GM08714 (cell line): ENCODE results near the gene HES2.
"Not testable (repeated sequence)": the region's sequence is repeated elsewhere in the genome, so short reads cannot be mapped to it uniquely, and the experiment has no call there.

Experiments
- H3K4me3 ChIP-seq: fragments of 200-500 bp; sonication (Bioruptor generic); 2 replicates; pipeline ENCODE4 v1.5.1; 2014; ENCODE audit warnings: mild to moderate bottlenecking, low read length, inconsistent platforms
- ZNF274 ChIP-seq: IDR thresholded peaks from 2 replicates; pipeline ENCODE4 v1.6.1; 2012; ENCODE audit warnings: mild to moderate bottlenecking, low read depth, low read length

Gene HES2

DNA sequence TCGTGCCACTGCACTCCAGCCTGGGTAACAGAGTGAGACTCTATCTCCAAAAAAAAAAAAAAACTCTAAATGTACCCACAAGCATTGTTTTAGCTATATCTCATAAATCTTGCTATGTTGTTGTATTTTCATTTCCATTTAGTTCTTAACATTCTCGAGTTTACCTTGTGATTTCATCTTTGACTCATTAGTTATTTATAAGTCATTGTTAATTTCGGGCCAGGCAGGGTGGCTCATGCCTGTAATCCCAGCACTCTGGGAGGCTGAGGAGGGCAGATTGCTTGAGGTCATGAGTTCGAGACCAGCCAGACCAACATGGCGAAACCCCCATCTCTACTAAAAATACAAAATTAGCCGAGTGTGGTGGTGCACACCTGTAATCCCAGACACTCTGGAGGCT lies 11.7 kb downstream of the HES2 start:
- TF ChIP-seq ZNF274 = no peak
- H3K4me3 ChIP-seq = no peak overlapping the region

DNA sequence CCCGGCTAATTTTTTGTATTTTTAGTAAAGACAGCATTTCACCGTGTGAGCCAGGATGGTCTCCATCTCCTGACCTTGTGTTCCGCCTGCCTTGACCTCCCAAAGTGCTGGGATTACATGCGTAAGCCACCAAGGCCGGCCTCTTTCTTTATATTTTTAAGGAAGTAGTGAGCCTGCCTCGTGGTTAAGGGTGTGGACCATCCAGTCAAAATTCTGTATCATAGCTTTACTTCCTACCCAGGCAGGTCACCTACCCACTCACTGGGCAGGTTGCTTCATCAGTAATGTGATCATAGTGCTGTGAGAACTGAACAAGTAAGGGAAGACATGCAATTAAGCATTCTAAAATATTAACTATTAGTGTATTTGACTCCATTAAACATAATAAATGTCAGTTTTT lies 18.0 kb downstream of the HES2 start:
- no peak for TF ChIP-seq ZNF274
- H3K4me3 ChIP-seq = no peak overlapping the region

DNA sequence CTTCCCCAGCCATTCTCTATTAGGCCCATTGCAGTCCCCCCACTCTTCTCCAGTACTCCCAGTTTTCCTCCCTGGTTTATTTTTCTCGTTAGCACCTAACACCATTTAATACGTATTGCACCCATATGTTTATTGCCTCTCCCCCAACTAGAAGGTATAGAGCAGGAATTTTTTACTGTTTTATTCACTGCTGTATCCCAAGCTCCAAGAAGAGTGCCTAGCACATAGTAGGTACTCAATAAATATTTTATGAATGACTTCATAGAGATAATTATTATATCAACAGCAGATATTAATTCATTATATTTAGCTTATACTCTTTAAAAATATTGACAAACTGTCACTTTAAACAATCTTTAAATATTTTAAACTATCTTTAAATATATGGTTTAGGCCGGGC lies 20.4 kb downstream of the HES2 start:
- no peak for TF ChIP-seq ZNF274
- no peak overlapping the region for H3K4me3 ChIP-seq

- no peak overlapping the region for H3K4me3 ChIP-seq
- TF ChIP-seq ZNF274 = no peak
Observed at GRCh38 chr1:6397844-6398441, 21.8 kb downstream of the HES2 start.

GRCh38 chr1:6396998-6397397 lies 22.7 kb downstream of the HES2 start:
- no peak for TF ChIP-seq ZNF274
- H3K4me3 ChIP-seq = no peak overlapping the region

DNA sequence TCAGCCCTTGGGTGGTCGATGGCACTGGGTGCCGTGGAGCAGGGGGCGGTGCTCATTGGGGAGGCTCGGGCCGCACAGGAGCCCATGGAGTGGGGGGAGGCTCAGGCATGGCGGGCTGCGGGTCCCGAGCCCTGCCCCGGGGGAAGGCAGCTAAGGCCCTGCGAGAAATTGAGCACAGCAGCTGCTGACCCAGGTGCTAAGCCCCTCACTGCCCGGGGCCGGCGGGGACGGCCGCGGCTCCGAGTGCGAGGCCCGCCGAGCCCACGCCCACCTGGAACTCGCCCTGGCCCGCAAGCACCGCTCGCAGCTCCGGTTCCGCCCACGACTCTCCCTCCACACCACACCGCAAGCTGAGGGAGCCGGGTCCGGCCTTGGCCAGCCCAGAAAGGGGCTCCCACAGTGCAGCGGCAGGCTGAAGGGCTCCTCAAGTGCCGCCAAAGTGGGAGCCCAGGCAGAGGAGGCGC lies 23.9 kb downstream of the HES2 start:
- H3K4me3 ChIP-seq = not testable (repeated sequence)

- not testable (repeated sequence) for H3K4me3 ChIP-seq
Observed at GRCh38 chr1:6395130-6395529, 24.6 kb downstream of the HES2 start.

DNA sequence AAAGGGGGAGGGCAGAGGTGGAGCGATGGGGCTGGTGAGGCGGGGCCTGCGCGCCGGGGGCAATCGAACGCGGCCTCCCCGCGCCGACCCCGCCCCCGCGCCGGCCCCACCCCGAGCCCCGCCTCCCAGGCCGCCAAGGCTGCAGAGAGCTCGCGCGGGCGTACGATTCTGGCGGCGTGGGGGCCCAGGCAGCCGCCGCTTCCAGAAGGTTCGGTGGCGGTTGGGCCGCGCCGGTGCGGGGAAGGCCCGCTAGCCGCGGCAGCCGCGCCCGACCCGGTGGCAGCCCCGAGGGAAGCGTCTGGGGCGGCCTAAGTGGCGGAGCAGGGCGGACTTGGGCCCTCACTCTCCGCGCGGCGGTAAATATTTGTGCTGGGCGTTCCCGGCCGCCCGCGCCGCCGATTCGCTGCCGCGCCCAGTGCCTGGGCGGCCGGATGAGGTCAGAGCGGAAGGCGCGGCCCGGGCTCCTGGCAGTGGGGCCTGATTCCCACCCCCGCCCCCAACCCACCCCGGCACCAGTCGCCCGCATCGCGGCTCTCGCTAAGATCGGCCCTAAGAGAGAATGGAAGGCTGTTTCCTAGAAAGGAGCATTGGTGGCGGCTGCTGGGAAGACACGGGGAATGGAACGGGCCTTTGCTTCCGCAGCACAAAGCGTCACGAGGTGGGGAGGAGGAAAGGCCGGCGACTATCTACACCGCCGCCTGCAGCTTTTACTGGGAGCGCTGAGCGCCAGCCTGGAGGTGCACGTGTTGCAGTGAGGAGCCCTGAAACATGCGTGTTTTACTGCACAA lies 26.1 kb downstream of the HES2 start, which contains the start of gene ACOT7:
ACOT7 (minus strand) TSS at position 368 of the 788 bp plus-strand sequence. CDS start 368 bp downstream, outside the sequence.
- peak within 1 kb of the TSS; percentile 70 for H3K4me3 ChIP-seq
- no peak for TF ChIP-seq ZNF274

GRCh38 chr1:6392809-6393399 lies 26.8 kb downstream of the HES2 start:
- no peak for TF ChIP-seq ZNF274
- peak overlapping the region; percentile 70 for H3K4me3 ChIP-seq

DNA sequence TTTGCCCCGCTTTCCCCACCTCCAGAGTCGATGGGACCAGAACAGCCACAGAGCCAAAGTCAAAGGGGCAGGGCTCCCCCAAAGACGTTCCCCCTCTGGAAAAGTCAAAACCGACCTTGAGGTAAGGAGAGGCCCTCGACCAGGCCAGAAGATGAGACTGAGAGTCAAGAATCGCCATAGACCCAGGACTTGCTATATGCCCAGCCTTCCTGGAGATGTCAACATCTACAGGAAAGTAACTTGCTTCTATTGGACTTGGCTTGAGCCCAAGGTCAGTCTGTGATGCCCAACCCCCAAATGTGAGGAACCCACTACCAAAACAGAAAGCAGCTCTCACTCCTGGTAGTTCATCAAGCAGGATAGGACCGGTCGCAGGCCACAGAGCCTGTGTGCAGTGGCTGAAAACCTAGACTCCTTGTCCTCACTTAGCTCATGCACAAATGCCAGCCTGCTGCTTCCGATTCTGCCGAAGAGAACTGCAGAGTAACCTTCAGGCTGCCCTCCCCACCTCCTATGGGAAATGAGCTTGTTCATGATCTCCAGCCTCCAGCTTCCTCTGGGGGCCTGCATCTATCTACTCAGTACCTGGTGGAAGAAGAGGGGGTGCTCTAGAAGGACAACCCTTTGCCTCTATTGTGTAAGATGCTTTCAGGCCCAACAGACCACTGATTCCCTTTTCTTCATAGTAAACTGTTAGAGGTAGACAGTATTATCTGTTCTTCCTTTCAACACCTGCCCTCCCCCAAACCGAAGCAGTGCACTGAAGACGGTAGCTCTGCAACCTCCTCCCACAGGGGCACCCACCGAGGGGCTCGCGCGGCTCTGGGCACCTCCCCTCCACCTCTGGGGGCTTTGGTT lies 27.5 kb downstream of the HES2 start:
- no peak for TF ChIP-seq ZNF274
- H3K4me3 ChIP-seq = peak overlapping the region; percentile 70

DNA sequence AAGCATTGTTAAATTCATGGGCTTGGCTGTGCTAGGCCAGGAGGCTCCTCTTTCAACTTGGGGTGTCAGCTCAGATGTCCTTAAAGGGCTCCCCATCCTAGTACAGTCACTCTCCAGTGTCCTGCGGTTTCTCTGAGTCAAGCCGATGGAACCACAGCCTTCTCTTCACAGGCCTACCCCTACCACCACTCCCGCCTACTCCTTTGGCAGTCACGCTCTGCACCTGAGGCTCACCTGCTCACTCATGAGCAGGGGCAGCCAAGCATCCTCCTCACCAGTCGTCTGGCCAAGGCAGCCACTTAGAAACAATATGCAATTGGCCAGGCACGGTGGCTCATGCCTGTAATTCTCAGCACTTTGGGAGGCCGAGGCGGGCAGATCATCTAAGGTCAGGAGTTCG lies 29.7 kb downstream of the HES2 start:
- no peak overlapping the region for H3K4me3 ChIP-seq
- TF ChIP-seq ZNF274 = no peak

- no peak for TF ChIP-seq ZNF274
- no peak overlapping the region for H3K4me3 ChIP-seq
Observed at GRCh38 chr1:6386371-6386949, 33.3 kb downstream of the HES2 start.

- no peak for TF ChIP-seq ZNF274
- H3K4me3 ChIP-seq = no peak overlapping the region
Observed at GRCh38 chr1:6385488-6386191, 34.1 kb downstream of the HES2 start.
